CD4-positive, alpha-beta T cell treated with Interleukin-12 subunit alpha and Interleukin-12 subunit beta, for 1 hour (primary cell): Measurements from ENCODE around the gene LCN6.
"Not testable (repeated sequence)": the region's sequence is repeated elsewhere in the genome, so short reads cannot be mapped to it uniquely, and the experiment has no call there.

Source experiments
- DNase-seq: peaks from one replicate; pipeline ENCODE4 v3.0.0-alpha.2; 2020

The LCN6 gene

DNA sequence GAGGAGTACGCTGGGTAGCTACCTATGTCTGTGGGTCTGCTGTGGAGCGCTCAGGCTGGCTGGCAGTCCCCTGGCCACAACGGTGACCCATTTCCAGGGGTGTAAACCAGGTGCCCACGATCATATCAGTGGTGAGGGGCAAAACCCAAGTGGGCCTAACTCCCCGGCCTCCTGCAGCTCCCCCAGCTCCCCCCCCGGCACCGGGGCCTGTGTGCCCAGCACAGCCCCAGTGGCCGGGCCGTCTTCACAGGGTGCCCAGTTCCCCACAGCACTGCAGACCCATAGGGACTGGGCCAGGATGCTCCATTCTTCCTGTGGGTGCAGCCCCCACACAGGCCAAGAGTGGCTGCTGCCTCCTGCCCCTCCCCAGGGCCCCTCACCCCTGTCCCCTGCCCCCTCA, 10.7 kb upstream of the LCN6 start:
- no peak for DNase-seq

DNA sequence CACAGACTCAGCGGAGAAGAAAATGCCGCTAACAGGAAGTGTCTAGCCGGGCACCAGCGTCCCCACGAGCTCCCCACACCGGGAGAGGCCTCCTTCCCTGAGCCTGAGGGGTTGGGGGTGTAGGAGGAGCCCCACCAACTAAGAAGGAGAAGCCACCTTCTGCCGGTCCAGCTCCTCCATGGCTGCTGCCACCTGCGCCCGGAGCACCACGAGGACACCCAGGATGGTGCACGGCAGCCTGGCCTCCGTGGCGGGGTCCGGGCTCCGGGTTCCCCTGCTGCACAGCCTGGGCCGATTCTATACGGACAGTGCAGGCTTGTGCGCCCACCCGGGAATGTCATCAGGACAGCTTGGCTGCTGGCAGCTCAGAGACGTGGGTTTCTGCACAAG, 9.4 kb upstream of the LCN6 start:
- no peak for DNase-seq

GRCh38 chr9:136757328-136757727, 9.0 kb upstream of the LCN6 start:
- DNase-seq: no peak

DNA sequence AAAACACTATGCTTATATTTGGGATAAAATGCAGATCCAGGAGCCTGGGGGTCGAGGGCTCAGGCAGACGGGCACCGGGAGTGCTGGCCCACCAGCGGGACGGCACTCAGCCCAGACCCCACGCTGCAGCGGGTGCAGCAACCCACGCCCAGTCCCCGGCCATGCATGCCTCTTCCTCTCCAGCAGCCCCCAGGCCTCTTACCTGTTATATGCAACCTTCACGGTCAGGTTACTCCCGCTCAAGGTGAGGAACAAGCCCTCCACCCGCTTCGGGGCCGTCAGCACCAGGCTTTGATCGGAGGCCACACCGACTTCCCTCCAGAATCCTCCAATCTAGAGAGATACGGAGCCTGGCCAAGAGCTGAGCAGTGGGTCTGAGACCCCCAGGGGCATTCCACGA, 8.5 kb upstream of the LCN6 start:
- no peak for DNase-seq

GRCh38 chr9:136756134-136756438, 7.8 kb upstream of the LCN6 start:
- no peak for DNase-seq

DNA sequence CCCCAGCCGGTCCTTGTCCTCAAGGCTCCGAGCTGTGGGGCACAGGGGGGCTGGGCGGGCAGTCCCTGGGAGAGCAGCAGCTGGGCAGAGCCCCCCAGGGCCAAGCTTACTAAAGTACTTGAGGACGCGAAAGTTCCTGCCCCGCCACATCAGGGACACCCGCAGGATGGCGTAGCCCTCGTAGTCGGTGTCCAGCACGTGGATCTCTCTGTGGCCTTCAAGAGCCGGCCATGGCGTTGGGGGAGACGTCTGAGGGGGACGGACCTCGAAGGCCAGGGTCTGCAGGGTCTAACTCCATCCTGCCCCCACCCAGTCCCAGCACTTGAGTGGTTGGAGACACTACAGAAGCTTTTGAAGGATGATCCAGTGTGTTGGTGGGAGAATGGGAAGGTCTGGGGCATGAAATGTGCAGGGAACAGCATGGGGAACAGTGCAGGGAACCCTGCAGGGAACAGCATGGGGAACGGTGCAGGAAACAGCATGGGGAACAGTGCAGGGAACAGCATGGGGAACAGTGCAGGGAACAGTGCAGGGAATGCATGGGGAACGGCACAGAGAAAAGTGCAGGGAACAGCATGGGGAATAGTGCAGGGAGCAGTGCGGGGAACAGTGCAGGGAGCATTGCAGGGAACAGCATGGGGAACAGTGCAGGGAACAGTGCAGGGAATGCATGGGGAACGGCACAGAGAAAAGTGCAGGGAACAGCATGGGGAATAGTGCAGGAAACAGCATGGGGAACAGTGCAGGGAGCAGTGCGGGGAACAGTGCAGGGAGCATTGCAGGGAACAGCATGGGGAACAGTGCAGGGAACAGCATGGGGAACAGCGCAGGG, 7.2 kb upstream of the LCN6 start:
- not testable (repeated sequence) for DNase-seq

DNA sequence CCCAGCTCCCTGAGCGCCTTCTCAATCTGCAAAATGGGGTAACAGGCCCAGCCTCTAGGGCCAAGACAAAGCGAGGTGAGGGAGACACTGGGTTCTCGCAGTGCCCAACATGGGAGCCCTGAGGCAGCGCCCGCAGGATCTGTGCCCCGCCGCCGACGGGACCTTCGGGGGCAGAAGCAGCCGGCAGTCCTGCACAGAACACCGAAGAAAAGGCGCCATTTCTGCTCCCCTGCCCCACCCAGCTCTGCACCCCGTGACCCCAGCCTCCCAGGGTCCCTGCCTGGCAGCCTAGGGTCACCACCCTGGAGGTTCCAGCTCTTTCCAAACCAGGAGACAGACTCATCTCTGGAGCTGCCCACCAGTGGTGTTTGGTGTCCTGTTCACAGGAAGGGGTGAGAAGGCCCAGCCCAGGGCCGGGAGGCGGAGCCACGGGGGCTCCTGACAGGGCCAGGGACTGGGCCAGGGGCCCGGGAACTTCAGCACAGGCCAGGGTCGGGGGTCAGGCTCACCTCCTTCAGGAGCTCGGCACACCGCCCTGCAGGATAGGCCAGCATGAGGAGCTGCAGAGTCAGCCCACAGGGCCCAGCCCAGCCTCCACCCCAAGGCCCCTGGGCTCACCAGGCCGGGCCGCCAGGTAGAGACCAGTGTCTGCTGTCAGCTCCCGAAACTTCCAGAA, 6.4 kb upstream of the LCN6 start:
- DNase-seq: no peak

DNA sequence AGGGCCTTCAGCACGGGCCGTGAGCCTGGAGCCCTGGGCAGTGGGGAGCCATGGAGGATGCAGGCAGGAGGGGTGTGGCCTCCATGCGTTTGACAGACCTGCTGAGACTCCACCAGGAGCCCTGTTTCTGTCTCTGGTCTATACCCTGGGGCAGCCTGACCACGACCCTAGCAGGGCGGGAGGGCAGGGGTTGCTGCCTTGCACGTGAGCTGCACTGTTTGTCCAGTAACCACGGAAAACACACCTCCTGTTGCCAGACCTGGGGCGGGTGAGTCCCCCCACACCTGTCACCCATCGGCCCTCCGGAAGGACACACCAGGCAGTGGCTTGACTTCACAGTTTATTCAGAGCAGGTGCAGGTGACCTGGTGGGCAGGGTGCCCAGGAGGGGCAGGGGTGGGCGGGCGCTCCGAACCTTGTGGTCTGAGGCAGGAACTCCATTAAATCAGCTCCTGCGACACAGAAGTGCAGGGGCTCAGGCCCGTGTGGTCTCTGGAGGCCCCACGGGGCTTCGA, 5.8 kb upstream of the LCN6 start:
- no peak for DNase-seq

DNA sequence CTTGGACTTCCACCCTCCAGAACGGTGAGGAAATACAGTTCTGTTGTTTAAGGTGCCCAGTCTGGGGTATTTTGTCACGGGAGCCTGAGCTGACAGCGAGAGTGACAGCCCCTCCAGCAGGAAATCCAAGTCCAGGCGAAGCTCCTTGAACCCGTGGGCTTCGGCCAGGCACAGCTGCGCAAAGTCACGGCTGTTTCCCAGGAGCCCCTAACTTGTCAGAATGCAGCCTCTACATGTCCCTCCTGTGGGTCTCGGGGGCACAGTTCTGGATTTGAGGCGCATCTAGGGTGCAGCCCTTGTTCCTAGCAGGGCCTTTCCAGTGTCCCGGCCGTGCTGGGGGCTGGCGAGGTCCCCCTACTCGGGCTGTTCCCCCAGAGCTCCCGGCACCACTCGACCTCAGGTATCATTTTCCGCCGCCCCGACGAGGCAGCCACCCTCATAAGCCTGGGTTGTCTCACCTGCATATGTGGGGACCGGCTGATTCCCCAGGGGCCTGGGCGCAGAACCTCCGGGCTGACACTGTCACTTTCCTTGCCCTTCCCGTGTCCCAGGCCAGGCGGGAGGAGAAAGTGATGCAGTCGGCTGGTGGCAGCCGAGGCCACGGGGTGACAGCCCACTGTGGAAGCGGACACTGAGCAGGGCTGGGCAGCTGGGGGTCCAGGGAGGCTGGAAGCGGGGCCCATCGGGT, 5.2 kb upstream of the LCN6 start:
- no peak for DNase-seq

GRCh38 chr9:136751814-136752213, 3.5 kb upstream of the LCN6 start:
- DNase-seq: no peak

DNA sequence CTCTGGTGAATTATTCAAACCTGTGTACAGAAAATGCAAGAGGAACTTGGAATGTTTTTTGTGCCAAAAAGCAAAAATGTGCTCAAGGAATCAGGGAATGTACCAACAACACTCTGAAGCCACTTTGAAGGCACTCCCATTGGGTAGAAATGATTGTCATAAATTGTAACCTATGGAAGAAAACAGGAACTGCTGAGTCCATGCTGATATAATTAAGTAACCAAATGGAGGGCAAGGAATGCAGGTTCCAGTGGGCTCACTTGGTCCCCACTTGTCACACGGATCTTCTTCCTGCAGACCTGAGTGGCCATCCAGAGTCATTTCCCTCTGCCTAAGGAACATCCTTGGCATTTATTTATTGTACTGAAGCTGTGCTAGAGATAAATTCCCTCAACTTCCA, 2.9 kb upstream of the LCN6 start:
- DNase-seq: no peak

DNA sequence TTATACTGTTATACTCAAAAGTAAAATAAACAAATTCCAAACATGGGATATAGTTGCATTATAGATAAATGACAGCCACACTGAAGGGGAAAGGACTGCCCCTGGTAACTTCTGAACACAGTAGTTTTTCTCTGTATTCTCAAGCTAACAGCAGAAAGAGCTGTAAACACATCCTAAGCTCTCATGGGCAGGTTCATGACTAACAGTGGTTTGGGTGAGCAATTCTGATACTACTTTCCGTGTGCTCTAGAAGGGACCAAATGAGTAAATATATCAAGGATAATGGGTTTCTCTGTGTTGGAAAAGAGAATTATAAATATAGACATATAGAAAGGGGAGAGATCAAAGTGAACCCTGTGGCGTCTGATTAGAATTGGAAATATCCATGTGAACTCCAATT, 2.2 kb upstream of the LCN6 start:
- DNase-seq: no peak

DNA sequence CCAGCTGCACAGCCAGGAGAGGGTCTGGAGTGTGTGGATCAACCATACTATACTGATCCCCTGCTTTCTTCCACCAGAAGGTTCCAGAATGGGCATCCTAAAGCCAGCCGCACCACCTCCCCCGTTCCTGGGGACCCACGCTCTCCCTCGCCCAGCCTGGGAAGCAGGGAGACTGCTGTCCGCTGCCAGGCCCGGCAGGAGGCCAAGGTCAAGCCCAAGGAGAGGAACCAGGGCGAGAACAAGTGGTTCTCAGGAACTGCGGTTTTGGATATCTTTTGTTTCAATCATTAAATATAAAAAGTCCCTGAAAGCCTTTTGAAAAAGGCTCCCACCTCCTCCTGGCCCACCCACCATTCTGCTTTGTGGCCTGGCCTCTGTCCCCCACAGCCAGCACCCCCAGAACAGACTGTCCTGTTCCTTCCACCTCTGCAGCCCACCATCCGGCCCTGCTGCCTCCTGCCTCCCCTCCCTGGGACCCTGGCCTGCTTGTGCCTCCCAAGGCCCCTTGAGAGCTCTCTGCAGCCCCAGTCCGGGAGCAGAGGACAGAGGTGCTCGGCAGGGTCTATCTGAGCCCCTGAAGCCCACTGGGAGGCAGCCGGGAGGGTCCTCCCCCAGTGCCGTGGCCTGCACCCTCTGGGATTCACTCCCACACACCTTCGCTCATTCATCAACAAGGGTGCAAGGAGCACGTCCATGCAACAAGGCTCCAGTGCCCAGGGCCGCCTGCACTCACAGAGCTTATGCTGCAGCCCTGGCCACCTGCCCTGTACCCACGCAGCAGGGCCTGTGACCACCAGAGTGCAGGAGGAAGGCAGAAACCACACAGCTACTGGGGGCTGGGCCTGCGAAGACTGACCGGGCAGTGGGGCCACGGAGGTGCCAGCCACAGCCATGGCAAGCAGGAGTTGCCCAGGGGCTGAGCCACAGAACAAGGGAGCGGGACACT, 614 bp upstream of the LCN6 start:
- DNase-seq: no peak

DNA sequence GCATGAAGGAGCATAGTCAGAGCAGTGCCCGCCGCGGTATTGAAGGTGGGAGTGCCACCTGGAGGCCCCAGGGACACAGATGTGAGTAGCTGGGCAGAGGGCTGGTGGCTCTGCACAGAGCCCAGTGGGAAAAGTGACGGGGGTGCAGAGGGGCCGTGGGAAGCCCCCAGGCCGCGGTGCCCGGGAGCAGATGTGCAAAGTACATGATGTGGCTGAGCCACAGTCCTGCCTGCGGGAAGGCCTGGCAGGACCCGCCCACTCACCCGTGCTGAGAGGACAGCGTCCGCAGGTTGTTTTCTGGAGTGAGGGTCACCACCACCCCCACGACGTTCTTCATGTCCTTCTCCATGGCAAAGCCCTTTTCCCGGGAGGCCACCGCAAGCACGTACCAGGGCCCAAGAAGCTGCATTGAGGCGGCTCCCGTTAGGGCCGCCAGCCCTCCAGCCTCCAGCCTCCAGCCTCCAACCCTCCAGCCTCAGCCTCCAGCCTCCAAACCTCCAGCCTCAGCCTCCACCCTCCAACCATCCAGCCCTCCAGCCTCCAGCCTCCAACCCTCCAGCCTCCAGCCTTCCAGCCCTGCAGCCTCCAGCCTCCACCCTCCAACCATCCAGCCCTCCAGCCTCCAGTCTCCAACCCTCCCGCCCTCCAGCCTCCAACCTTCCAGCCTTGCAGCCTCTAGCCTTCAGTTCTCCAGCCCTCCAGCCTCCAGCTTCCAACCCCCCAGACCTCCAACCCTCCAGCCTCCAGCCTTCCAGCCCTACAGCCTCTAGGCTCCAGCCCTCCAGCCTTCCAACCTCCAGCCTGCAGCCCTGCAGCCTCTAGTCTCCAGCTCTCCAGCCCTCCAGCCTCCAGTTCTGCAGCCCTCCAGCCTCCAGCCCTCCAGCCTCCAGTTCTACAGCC, 914 bp downstream of the LCN6 start:
- DNase-seq: no peak

DNA sequence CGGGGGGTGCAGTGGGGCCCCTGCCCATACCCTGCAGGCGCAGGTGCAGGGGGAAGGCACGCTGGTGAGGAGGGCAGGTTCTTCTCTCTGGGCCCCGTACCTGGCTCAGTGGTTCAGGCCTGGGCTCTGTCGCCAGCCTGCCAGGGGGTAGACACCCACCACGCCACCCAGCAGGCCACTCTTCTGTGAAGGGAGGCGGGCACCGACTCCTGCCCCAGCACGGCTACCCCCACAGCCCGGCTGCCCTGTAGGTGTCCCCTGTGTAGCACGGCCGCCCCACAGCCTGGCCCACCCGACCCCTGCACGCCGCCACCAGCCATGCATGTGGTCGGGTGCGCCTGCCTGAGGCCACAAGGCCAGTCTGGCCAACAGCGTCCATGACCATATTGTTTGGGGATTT, 1.7 kb downstream of the LCN6 start:
- DNase-seq: no peak

GRCh38 chr9:136746155-136746490, 2.2 kb downstream of the LCN6 start:
- no peak for DNase-seq

DNA sequence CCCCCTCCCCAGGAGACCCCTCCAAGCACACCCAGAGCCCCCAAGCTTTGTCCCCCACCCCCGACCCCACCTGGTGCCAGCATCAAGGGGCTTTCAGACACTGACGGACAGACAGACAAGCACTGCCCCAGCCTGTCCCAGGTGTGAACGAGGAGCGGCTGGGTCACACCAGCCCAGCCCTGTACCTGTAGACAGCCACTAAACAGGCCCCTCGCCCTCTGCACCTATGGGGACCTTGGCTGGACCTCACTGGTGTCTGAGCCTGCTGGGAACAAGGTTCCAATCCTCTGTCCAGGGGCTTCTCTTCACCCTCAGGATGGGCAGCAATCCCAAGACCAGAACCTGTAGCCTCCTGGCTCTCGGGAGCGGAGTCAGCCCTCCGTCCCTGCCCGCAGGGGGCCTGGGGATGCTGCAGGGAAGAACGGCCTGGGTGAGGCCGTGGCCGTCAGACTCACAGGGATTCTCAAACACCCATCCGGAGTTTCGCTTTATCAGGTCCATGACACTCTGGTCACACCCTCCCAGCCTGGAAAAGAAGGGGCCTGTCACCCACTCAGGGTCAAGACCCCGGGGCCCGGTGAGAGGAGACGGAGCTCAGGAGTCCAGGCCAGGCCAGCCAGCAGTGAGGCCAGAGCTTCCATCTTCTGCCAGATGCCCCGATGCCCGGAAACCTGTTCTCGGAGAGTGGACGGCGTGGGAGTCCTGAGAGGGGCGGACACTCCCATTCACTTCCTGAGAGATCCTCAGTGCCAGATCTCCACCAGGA, 2.8 kb downstream of the LCN6 start:
- no peak for DNase-seq

DNA sequence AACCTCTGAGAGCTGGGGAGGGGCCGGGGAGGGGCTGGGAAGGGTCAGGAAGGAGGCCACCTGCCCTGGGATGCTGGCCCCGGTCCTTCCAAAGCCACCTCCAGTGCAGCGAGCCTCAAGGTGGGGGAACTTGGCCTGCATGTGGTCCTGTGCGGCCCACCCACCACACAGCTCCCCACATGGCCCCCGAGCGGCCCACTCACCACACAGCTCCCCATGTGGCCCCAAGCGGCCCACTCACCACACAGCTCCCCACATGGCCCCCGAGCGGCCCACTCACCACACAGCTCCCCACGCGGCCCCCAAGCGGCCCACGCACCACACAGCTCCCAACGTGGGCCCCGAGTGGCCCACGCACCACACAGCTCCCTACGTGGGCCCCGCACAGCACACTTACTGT, 3.6 kb downstream of the LCN6 start:
- no peak for DNase-seq

GRCh38 chr9:136743639-136744211, 4.6 kb downstream of the LCN6 start:
- DNase-seq: no peak

DNA sequence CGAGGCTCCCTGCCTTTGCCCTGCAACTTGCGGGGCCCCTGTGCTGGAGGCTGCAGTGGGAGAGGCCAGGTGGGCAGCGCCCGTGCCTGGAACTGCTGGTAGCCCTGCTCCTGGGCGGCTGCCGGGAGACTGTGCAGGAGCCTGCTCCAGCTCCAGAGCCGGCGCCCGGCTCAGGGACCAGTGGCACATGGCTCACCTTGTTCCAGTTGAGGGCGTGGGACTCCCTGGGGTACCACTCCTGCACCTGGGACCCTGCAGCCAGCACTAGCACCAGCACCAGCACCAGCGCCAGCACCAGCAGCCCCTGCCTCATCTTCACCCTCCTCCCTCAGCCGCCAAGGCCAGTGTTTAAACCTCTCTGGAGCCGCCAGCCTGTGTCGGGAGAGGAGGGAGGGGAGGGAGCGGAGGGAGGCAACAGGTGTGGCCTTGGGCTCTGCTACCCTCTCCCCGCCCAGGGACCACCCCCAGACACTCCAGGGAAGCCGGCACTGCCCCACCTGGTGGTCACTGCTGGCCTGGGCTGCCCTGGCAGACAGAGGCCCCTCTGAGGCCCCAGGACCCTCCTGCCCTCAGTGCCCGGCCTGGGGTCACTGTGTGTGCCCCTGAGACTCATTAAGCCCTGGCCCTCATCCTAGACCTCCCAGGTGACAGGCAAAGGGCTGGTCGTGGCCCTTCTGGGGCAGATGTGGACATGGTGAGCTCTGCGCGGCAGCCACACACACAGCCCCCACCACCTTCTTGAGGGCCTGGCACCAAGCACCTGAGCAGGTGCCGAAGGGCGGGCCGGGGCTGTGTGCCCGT, 5.5 kb downstream of the LCN6 start, which contains the start of gene LCN10:
Gene LCN10, minus strand, starts transcription at position 350 of the 801 bp plus-strand sequence. Its CDS starts 37 bp downstream, at position 313.
- no peak for DNase-seq
